Esophagus muscularis mucosa (tissue), 4 donors: ENCODE measurements around the gene FLYWCH2. TPM values are rescaled to one million over a fixed set of nuclear protein-coding genes. Genes with fewer than 3 reads are reported as not detected.
A peak's percentile ranks its signal among the peaks of the same experiment; 100 is the strongest.

ENCODE experiments used
- DNase-seq: peaks from one replicate; pipeline ENCODE4 v3.0.0-alpha.2; 2017; ENCODE audit errors: extremely low spot score
- H3K27ac ChIP-seq, 4 donors: fragments of 200-600 bp; sonication (generic); replicated peaks in 1 of 4; 1 replicate in 3 of 4; 2 replicates in 1 of 4; pipeline ENCODE4 v1.5.1; 2016 to 2019; ENCODE audit warnings: mild to moderate bottlenecking in 1 of 4
- H3K27me3 ChIP-seq, 4 donors: fragments of 200-600 bp; sonication (generic); one replicate each; pipeline versions ENCODE4 v1.5.1 to v1.6.0; 2016 to 2019
- H3K36me3 ChIP-seq, 4 donors: fragments of 200-600 bp; sonication (generic); one replicate each; pipeline ENCODE4 v1.5.1; 2016 to 2019
- H3K4me1 ChIP-seq, 4 donors: fragments of 200-600 bp; sonication (generic); one replicate each; pipeline ENCODE4 v1.5.1; 2016 to 2019
- H3K4me3 ChIP-seq, 4 donors: fragments of 200-600 bp; sonication (generic); 1 replicate in 2 of 4; 2 replicates in 2 of 4; pipeline ENCODE4 v1.5.1; 2016 to 2019; ENCODE audit warnings: mild to moderate bottlenecking in 4 of 4, moderate library complexity in 1 of 4
- H3K9me3 ChIP-seq, 4 donors: fragments of 200-600 bp; sonication (generic); 1 replicate in 3 of 4; 2 replicates in 1 of 4; pipeline ENCODE4 v1.5.1; 2016 to 2019
- CTCF ChIP-seq, 3 experiments: fragments of 200-600 bp in 2 of 3; fragments of 450-650 bp in 1 of 3; sonication (generic) in 2 of 3; IDR thresholded peaks; one replicate each; pipeline ENCODE4 v1.5.1; 2017 to 2019; ENCODE audit warnings: antibody characterized with exemption in 3 of 3, mild to moderate bottlenecking in 2 of 3, moderate library complexity in 1 of 3
- EP300 ChIP-seq: sonication (generic); formaldehyde crosslinking; IDR thresholded peaks from one replicate; pipeline ENCODE4 v1.6.1; 2017; ENCODE audit warnings: antibody characterized with exemption
- POLR2A ChIP-seq: fragments of 450-650 bp; IDR thresholded peaks from one replicate; pipeline ENCODE4 v1.6.1; 2017; ENCODE audit warnings: antibody characterized with exemption, moderate library complexity, mild to moderate bottlenecking, low read depth
- POLR2AphosphoS5 ChIP-seq, 2 donors: sonication (generic); formaldehyde crosslinking; IDR thresholded peaks; one replicate each; pipeline ENCODE4 v1.6.1; 2017; ENCODE audit warnings: antibody characterized with exemption in 2 of 2
- WGBS: methylation state at CpG from one replicate; pipeline ENCODE4 v1.1.5; 2018; 5-methylcytosine and 5-hydroxymethylcytosine counted together
- intact Hi-C: fragments of 100-400 bp; cut with DNase I; formaldehyde crosslinking; loops from one replicate; pipeline ENCODE4 v1.15.1; 2023
- total RNA-seq, 4 donors: library from RNA; depleted of rRNA; stranded (reverse); fragments of >200 nt; gene quantifications; one replicate each; pipeline versions ENCODE4 v1.1.0 to v1.2.1, GENCODE V29; 2016

The FLYWCH2 gene
- total RNA-seq, 4 donors from 2014 or later, result 41.9 to 47.2 (median 43.9) TPM

GRCh38 chr16:2900526-2901075, 17.6 kb downstream of the FLYWCH2 start:
- 100% methylated on average over 3 of the region's 15 CpGs for WGBS
- Histone ChIP-seq H3K9me3 (no peaks in the 10 kb centered on the region), H3K36me3 (peaks cover 7 to 56% (median 40%) of the 10 kb centered on the region in 4 donors)

GRCh38 chr16:2902337-2903130, 19.5 kb downstream of the FLYWCH2 start:
- H3K27ac ChIP-seq, result no peak overlapping the region
- peaks cover 16 to 32% (median 24%) of the 10 kb centered on the region in 4 donors for H3K4me1 ChIP-seq
- no peak for TF ChIP-seq CTCF (IDR thresholded peaks at IDR 0.05)
- no peak for TF ChIP-seq EP300
- no peak for TF ChIP-seq POLR2A
- TF ChIP-seq POLR2AphosphoS5 (IDR thresholded peaks at IDR 0.05), result no peak
- H3K27me3 ChIP-seq, result no peaks in the 10 kb centered on the region
- no peak overlapping the region for H3K4me3 ChIP-seq
- no peak for DNase-seq
- no peaks in the 10 kb centered on the region for H3K9me3 ChIP-seq
- intact Hi-C loops, result no loop called here
- H3K36me3 ChIP-seq, result peaks cover 0 to 36% (median 24%) of the 10 kb centered on the region in 4 donors
- WGBS, result 91% methylated on average over 9 of the region's 9 CpGs

More at GRCh38 chr16:2900526-2901075, 17.6 kb downstream of the FLYWCH2 start:
- H3K4me3 ChIP-seq, result no peak overlapping the region
- no peaks in the 10 kb centered on the region for H3K27me3 ChIP-seq
- no peak for TF ChIP-seq POLR2AphosphoS5 (IDR thresholded peaks at IDR 0.05)
- no peak for TF ChIP-seq POLR2A
- no peak for TF ChIP-seq CTCF (IDR thresholded peaks at IDR 0.05)
- TF ChIP-seq EP300, result no peak
- H3K27ac ChIP-seq, result no peak overlapping the region
- intact Hi-C loops, result no loop called here
- no peak for DNase-seq
- peaks cover 7 to 16% (median 9%) of the 10 kb centered on the region in 4 donors for H3K4me1 ChIP-seq

GRCh38 chr16:2904100-2904921, 21.3 kb downstream of the FLYWCH2 start:
- TF ChIP-seq EP300 (no peak), POLR2A (no peak), POLR2AphosphoS5 (IDR thresholded peaks at IDR 0.05) (peak; percentile 74 to 85), CTCF (IDR thresholded peaks at IDR 0.05) (peak; percentile 93 to 100 (median 95))
- H3K27ac ChIP-seq, result peak overlapping the region; percentile 90 to 98 (median 96)
- 1% methylated on average over 33 of the region's 62 CpGs for WGBS
- DNase-seq, result peak; percentile 97
- H3K4me3 ChIP-seq, result peak overlapping the region; percentile 74 to 90 (median 80)
- peaks cover 16 to 33% (median 26%) of the 10 kb centered on the region in 4 donors for H3K4me1 ChIP-seq
- H3K9me3 ChIP-seq, result no peaks in the 10 kb centered on the region
- intact Hi-C loops, result no loop called here
- H3K36me3 ChIP-seq, result peaks cover 0 to 18% (median 11%) of the 10 kb centered on the region in 4 donors
- no peaks in the 10 kb centered on the region for H3K27me3 ChIP-seq

- Histone ChIP-seq H3K36me3 (peaks cover 0 to 13% (median 6%) of the 10 kb centered on the region in 4 donors), H3K27ac (peak overlapping the region; percentile 90 to 98 (median 96)), H3K9me3 (no peaks in the 10 kb centered on the region), H3K4me1 (peaks cover 16 to 33% (median 26%) of the 10 kb centered on the region in 4 donors), H3K27me3 (no peaks in the 10 kb centered on the region), H3K4me3 (peak overlapping the region; percentile 74 to 90 (median 80))
- intact Hi-C loops, result no loop called here
- TF ChIP-seq POLR2A (no peak), POLR2AphosphoS5 (IDR thresholded peaks at IDR 0.05) (no peak), CTCF (IDR thresholded peaks at IDR 0.05) (no peak), EP300 (no peak)
- 0% methylated on average over 15 of the region's 32 CpGs for WGBS
- no peak for DNase-seq
Measured at GRCh38 chr16:2904922-2905240, 21.9 kb downstream of the FLYWCH2 start.
